Fibroblast of peridontal ligament (primary cell): ENCODE results near the gene C1QTNF12.
"Not testable (repeated sequence)": the region's sequence is repeated elsewhere in the genome, so short reads cannot be mapped to it uniquely, and the experiment has no call there.

Experiments
- DNase-seq: peaks from one replicate; pipeline ENCODE4 v3.0.0-alpha.2; 2010; ENCODE audit errors: extremely low read depth

C1QTNF12 gene

DNA sequence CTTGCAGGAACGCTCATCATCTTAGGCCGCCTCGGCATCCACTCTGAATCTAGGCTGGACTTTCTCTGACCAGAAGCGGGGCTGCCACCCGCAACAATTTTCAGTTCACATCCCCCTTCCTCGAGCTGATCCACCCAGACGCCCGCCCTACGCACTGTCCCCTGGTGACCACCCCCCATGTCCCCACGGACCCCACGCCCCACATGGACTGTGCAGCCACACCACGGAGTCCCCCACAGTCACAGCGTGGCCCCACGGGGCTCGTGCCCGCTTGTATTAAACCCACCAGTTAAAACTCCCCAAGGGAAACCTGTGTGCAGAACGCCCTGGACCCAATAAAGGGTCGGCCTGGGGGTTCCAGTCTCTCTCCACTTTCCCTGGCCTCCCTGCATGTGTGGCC lies 13.0 kb upstream of the C1QTNF12 start:
- DNase-seq: no peak

DNA sequence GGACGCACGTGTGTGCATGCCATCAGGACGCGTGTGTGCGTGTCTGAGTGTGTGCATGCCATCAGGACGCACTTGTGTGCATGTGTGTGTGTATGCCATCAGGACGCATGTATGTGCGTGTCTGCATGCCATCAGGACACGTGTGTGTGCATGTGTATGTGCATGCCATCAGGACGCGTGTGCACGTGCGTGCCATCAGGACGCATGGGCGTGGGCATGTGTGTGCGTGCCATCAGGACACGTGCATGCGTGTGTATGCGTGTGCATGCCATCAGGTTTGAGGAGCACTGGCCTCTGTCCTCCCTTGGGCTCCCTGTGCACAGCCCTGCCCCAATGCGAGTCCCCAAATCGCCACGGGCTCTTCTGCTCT lies 12.6 kb upstream of the C1QTNF12 start:
- DNase-seq: no peak

DNA sequence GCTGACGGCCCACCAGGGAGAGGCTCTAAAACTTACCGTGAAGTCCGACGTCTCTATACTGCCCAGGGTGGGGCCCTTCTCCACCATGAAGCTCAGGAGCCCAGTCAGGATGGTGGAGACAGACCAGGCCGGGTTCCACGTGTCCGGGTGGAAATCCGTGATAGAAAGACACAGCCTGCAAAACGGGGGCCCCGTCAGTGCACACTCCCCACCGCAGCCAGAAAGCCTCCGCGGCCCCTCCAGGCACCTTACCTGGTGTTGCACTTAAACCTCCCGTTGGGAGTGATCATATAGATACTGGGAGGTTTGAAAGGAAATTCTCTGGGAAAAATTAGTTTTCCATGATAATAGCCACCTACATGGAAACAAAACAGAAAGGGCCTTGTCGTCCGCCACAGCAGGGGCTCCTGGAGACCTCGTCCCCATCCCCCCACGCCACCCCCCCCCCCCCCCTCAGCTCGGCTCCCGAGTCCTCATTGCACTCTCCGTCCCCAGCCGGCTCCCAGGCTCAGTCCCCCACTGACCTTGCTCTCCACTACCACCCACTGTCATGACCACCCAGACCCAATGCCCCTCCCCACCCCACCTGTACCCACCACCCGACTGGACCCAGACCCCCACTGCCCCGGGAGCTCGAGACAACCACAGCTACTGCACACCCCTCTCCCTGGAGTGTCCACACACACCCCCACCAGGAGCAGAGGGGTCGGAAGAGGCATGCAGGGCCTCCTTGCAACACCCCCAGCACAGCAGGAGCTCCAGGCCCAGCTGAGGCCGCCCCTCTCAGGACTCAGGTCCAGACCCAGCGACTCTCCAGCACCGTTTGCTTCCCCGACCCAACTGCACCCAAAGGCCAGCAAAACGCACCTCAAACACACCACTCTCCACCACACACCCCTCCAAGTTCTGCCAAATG lies 10.7 kb upstream of the C1QTNF12 start:
- DNase-seq: no peak

DNA sequence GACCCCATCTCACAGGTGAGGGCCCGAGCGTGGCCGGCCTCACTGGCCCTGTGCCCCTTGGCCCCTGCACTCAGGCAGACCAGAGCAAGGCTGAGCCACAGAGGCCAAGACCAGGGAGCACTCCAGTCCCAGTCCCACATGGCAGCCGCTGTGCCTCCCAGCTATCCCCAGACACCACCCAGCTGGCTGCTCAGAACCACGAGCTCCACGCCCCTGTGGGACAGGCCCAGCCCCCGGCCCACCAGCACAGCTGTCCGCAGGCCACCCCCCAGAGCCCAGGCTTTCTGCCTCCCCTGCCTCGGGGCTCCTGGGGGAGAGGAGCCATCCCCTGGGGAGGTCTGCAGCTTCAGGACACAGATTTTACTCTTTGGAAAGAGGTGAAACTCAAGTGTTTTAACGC lies 9.1 kb upstream of the C1QTNF12 start:
- DNase-seq: no peak

DNA sequence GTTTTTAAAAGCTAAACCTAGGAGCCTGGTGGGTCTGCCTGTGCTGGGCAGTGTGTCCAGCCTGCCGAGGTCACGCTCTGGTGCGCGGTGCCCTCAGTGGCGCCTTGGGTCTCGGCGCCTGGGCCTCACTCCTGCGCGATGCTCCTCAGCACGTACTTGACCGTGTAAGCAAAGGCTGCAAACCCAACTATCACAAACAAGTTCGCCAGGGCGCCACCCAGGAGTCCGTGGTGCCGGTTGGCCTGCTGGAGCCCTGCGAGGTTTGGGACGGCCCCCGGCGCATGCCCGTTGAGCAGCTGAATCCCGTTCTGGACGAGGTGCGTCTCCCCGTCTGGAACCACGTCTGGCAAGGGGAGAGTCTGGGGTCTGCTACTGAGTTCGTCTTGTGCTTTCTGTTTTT lies 8.6 kb upstream of the C1QTNF12 start:
- DNase-seq: no peak

DNA sequence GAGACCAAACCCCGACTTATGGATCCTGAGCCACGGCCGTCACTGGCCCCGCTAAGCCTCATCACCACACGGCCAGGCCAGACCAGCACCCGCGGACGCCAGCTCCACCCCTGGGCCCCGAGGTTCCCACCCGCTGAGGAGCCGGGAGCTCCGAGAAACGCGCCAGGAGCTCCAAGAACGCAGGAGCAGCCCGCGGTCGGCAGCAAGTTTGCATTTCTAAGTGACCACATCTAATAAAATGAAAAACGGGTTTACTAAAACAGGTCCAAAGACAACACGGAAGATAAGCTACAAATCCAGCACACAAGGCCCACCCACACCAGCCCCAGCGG lies 8.1 kb upstream of the C1QTNF12 start:
- DNase-seq: peak; percentile 59

DNA sequence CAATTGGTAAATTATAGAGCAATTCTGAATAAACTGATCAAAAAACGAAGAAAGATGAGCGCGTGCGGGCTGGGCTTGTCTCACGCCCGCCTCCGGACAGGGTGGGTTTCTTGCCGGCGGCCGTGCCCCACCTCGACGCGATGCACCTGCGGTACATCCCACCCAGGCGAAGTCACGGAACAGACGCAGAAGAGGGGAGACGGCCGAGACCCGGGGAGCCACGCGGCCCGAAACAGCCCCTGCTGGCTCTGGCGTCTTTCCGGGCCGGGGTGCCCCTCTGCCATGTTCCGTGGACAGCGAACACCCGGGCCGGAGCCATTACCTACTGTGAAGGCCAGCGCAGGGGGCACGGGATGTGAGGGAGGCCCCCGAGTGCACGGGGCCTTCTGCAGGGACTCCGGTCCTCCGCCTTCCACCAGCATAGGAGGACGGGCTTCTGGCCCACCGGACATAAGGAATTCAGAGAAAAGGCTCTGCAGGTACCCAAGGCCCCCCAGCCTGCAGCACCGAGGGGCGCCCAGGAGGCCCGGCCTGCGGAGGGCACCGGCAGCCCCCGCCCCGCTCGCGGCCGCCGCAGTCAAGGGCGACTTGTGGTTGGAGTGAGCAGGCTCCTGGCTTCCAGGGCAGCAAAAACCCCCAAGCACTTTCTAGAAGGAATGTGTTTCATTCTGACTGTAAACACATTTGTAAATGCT lies 7.6 kb upstream of the C1QTNF12 start:
- DNase-seq: no peak

DNA sequence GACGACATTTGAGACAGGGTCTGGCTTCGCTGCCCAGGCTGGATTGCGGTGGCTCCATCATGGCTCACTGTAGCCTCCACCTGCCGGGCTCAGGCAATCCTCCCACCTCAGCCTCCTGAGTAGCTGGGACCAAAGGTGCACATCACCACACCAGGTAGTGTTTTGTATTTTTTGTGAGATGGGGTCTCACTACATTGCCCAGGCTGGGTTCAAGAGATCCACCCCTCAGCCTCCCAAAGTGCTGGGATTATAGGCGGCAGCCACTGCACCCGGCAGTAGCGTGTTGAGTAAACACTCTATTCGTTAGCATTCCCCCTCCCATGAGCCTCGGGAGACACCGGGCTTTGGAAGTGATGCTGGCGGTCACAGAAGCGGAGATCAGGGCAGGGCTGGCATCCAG lies 6.8 kb upstream of the C1QTNF12 start:
- no peak for DNase-seq

DNA sequence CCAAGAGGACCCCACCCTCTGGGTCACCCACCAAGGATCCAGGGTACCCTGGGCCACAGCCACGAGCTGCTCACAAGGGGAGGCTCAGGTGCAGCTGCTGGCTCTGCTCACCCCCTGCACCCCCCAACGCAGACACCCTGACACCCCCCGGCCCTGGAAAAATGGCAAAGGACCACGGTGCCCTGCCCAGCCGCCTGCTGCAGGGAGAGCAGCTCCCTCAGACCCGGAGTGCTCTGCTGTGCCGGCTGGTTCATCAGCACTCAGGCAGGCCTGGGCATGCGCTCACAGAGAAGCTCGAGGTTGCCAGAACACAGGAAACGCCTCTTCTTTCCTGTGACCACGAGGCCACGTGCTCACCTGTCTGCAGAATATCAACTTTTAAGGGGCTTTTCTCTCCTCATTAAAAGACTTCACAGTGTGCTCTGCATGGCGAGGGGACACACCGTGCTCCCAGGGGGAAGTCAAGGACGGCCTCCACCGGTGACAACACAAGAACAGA lies 4.3 kb upstream of the C1QTNF12 start:
- DNase-seq: no peak

DNA sequence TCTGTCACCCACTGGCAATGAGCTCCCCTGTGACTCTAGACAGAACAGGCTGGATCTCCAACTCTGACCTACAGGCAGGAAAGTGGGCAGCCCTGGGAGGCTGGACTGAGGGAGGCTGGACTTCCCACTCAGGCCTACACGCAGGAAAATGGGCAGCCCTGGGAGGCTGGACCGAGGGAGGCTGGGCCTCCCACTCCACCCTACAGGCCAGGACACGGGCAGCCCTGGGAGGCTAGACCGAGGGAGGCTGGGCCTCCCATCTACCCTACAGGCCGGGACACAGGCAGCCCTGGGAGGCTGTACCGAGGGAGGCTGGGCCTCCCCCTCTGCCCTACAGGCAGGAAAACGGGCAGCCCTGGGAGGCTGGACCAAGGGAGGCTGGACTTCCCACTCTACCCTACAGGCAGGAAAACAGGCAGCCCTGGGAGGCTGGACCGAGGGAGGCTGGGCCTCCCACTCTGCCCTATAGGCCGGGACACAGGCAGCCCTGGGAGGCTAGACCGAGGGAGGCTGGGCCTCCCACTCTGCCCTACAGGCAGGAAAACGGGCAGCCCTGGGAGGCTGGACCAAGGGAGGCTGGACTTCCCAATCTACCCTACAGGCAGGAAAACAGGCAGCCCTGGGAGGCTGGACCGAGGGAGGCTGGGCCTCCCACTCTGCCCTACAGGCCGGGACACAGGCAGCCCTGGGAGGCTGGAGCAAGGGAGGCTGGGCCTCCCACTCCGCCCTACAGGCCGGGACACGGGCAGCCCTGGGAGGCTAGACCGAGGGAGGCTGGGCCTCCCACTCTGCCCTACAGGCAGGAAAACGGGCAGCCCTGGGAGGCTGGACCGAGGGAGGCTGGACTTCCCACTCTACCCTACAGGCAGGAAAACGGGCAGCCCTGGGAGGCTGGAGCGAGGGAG lies 1.7 kb upstream of the C1QTNF12 start:
- not testable (repeated sequence) for DNase-seq

DNA sequence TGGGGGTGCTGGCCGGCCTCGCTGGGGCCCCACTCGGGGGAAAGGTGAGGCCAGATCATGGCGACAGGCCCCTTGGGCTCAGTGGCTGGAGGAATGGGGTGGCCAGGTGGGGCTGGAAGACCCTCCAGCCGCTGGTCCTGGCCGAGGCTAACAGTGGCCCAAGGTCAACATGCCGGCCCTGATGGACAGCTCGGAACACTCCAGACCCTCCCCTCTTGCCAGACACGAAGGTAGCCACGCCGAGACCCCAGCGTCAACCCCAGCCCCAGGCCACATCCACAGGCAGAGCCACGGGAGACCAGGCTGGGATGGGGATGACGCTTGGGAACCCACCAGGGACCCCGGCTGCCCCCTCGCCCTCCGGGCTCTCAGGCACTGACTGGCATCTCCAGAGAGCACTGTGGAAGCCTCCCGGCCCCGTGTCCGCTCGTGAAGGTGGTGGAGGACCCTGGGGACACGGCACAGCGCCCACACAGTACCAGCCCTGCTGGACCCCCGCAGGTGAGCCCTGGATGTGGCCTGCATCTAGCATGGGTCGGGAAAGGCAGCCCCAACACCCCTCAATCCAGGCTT lies 905 bp upstream of the C1QTNF12 start:
- no peak for DNase-seq

DNA sequence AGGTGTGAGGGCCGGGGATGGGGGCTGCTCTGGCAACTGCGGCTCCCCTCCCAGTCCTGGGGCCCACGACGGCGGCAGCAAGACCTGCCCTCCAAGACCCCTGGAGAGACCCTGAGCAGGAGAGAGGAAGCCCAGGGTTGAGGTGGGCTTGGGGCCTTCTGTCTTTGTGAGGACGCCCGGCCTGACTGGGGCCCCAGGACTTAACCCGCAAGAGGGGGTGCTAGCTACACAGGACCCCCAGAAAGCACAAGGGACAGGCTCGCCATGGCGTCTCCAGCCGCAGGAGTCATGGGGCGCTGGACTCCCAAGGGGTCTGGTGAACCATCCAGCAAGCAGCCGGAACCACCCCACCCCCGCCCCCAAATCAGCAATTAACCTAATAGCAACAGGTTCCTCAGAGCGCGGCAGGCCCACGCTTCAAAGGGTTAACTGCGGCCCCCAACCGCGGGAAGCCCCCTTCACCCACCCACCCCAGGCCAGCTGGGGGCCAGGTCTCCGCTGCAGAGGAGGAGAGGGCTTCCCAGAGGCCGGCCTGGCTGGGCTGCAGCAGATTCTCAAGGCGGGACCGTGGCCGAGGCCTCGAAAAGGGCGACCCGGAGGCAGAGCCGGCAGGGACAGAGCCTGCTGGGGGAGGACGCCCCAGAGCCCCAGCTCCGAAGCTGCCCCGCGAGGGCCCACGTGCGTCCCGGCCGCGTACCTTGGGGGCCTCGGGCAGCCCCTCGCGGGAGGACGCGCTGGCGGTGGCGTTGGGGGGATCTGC lies 525 bp downstream of the C1QTNF12 start:
- no peak for DNase-seq

DNA sequence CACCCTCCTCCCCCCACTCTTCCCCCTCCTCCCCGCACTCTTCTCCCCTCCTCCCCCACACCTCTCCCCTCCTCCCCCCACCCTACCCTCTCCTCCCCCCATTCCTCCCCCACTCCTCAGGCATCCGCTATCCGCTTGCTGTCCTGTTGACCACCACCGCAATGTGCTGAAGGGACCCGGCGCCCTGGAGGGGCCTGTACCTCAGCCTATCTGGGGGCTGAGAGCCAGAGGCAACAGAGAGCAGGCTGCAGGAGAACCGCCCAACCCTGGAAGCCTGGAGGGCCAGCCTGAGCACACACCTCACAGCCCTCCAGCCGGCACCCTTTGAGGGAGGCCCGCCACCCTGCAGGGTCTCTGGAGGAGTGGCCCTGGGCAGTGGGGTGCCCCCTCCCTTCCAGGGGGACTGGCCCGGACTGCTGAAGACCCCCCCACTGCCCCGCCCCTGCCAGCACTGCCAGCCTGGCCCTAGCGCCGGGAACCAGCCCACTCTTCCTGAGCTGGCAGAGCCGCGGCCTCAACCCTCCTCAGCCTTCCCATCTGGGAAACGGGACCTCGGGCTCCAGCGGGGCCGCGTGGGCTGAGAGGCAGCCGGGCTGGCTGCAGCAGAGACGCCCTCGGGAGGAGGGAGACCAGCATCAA lies 1.2 kb downstream of the C1QTNF12 start:
- no peak for DNase-seq

DNA sequence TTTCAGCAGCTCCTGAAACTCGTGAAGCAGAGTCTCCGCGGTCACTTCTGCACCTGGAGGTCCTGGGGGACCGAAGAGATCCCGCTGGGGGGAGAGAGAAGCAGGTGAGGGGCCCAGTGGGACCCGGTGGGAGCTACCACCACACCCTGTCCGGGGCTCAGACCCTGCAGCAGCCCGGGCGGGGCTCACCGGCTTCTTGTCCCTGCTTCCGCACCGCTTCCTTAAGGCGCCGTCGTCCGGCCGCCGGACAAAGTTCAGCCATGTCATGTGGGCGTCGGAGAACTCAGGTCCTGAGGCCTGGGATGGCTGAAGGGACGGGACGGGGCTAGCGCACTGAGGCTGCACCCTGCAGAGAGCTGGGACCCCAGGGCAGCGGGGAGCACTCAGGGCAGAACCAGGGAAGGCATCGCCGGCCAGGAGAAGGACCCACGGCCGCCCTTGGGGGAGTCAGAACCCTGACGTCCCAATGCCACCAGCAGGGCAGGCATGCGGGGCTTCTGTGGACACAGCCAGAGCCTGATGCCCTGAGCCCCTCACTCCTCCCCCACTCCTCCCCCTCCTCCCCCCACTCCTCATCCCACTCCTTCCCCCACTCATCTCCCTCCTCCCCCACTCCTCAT lies 2.2 kb downstream of the C1QTNF12 start:
- no peak for DNase-seq

DNA sequence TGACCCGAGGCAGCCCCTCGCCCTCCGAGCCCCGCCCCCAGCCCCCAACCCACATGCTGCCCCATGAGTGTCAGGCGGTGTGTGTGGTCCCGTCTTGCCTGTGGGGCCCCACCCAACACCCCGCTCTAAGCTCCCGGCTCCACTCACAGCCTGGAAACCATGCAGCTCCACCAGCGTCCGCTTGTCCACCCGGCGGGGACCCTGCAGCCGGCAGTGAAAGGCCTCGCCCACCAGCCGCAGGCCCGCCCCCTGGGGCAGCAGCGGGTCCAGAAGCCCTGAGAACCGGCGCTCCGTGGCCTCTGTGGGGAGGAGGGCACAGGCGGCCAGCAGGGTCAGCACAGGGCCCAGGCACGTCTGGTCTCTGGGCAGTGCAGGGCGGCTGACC lies 2.7 kb downstream of the C1QTNF12 start:
- DNase-seq: no peak

DNA sequence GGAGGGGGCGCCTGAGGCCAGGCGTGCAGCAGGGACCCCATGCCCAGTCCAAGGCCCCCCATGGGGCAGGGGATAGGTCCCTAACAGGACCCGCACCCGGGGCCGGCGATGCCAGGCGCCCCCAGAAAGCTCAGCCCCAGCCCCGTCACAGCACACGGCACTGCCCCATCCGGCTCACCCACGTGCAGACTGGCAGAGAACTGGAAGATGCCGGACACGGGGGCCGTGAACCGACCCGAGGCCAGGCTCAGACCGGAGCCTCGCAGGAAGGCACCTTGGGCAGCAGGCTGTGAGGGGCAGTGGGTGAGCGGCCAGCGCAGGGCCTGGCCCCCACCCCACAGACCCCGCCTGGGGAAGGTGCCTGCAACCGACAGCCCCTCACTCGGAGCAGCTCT lies 3.3 kb downstream of the C1QTNF12 start:
- DNase-seq: no peak

DNA sequence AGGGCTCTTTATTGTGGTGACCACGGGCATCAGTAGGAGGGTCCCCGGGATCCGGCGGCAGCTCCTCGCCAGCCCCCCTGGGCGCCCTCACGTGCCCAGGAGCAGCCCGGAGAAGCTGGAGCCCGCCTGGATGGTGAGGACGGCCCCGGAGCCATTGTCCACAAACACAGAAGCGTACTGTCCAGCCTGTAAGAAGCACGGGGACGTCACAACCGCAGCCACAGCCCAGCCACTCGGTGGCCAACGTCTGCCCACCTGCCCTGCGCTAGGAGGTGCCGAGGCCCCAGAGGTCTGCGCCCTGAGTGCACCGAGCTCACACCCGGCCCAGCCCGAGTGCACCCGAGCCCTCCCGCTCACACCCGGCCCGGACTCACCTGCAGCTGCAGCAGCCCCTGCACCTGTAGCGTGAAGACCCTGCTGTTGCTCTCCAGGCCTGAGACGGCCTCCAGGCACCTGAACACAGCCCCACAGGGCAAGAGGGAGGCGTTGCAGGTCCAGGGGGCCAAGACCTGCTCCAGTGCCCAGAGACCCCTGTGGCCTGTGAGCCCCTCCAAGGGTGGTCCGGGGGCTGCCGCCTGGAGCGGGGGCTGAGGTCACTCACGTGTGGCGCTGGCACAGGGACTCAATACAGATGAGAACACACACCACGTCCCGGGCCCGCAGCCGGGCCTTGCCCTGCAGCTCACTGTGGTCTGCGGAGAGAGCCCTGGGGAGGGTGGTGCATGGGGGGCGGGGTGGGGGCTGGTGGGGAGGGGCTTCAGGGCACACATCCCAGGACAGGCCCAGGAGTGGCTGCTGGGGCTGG lies 3.9 kb downstream of the C1QTNF12 start:
- no peak for DNase-seq

DNA sequence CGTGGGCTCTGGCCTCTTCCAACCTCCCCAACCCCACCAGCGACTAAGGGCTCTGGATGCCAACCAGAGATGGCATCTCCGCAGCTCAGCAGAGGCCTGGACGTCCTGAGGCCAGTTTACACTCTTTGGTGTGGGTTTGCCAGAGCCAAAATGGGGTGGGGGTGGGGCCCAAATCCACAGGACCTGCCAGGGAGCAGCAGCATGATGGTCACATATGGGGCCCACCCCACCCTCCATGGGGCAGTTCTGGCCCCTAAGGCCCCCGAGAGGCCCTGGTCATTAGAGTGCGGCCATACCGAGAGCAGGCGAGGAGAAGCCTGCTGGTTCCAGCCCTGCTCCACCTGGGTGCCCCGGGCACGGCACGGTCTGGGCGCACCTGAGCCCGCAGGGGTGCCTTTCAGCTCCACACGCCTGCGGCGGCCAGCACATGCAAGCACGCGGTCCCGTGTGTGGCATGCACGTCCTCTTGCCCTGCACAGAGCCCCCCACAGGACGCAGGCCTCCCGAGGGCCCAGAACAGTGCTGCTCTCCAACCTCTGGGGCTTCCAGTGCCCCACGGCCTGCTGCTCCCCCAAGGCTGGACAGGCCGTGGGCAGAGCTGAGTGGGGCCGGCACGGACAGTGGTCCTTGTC lies 4.8 kb downstream of the C1QTNF12 start:
- no peak for DNase-seq
